ENCODE results near the gene HLF. TPM values are rescaled to one million over a fixed set of nuclear protein-coding genes. Genes with fewer than 3 reads are reported as not detected.

Gene HLF
- total and polyA plus RNA-seq, 2 donors (not counting 3 experiments of a cell fraction or from before 2014, with no cell fraction given) = not detected

DNA sequence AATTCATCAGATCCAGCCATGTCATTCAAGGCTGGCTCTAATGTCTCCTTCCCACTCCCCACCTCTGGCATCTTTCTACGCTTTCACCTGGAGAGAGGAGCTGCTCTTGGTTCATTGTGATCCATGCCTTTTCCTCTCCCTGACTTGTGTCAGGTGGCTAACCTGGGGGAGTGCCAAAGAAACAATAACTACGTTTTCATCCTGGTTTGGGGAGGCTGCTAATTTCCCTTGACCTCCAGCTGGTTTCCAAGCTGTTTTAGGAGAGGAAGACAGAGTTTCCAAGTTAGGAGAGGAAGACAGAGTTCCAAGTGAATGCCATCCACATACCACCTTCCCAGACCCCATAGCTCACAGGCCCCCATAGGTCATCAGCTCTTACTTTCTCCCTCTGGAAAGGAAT lies 40.0 kb upstream of the HLF start:
- Histone ChIP-seq H3K4me3 (replicated peaks in 1 of 3; ENCODE audit: insufficient read depth in 1 of 3, low read depth in 1 of 3, low read length in 3 of 3) (no peak overlapping the region), H3K9me3 (replicated peaks; ENCODE audit: control insufficient read depth, insufficient read depth, low read length) (no peaks in the 10 kb centered on the region), H3K9me1 (replicated peaks; ENCODE audit: control insufficient read depth, extremely low read depth, insufficient read depth, low read length) (no peaks in the 10 kb centered on the region), H3K79me2 (ENCODE audit: control insufficient read depth, insufficient read depth, low read length) (no peaks in the 10 kb centered on the region), H3K27me3 (ENCODE audit: control insufficient read depth in 2 of 2, insufficient read depth in 2 of 2, low read length in 2 of 2) (peaks cover 1 to 2% of the 10 kb centered on the region in 2 experiments), H3K4me2 (ENCODE audit: insufficient read depth, low read length) (no peak overlapping the region), H3K27ac (ENCODE audit: insufficient read depth, low read depth, low read length) (no peak overlapping the region), H2AFZ (ENCODE audit: low read depth, low read length) (no peak overlapping the region), H3K4me1 (ENCODE audit: control insufficient read depth, extremely low read depth, insufficient read depth, low read length) (no peaks in the 10 kb centered on the region), H3K36me3 (ENCODE audit: control insufficient read depth in 2 of 2, extremely low read depth in 1 of 2, insufficient read depth in 2 of 2, low read length in 2 of 2) (no peaks in the 10 kb centered on the region), H3K9ac (replicated peaks; ENCODE audit: extremely low read depth, insufficient read depth, low read length) (no peak overlapping the region), H4K20me1 (replicated peaks; ENCODE audit: control insufficient read depth, extremely low read depth, insufficient read depth, low read length) (no peaks in the 10 kb centered on the region)
- no TSS peak for BruUV-seq (replicated peaks)
- dilution Hi-C loops (cut with MboI; ENCODE audit: extremely low pct_ligation_motif_present, low sequenced_read_pairs) = no loop called here
- TF ChIP-seq POLR2A (IDR thresholded peaks at IDR 0.05; ENCODE audit: low read depth, low read length) (no peak), FOS (IDR thresholded peaks at IDR 0.05; ENCODE audit: borderline replicate concordance, insufficient read depth, low read length) (no peak), JUN (IDR thresholded peaks at IDR 0.05; ENCODE audit: borderline replicate concordance, insufficient read depth, insufficient read length, low read depth) (no peak), MYC (IDR thresholded peaks at IDR 0.05; ENCODE audit: low read depth, low read length) (no peak), EZH2 (IDR thresholded peaks at IDR 0.05; ENCODE audit: borderline replicate concordance, low read depth, low read length, severe bottlenecking) (no peak), GATA2 (IDR thresholded peaks at IDR 0.05; ENCODE audit: insufficient read depth, insufficient read length, low read depth, low read length) (no peak), POLR2AphosphoS5 (IDR thresholded peaks at IDR 0.05; ENCODE audit: insufficient read depth, low read depth, low read length) (no peak)
- TF ChIP-seq, protein P1, sequence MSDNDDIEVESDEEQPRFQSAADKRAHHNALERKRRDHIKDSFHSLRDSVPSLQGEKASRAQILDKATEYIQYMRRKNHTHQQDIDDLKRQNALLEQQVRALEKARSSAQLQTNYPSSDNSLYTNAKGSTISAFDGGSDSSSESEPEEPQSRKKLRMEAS (IDR thresholded peaks at IDR 0.05; ENCODE audit: insufficient read depth, insufficient read length) = no peak
- TF ChIP-seq, protein P2, sequence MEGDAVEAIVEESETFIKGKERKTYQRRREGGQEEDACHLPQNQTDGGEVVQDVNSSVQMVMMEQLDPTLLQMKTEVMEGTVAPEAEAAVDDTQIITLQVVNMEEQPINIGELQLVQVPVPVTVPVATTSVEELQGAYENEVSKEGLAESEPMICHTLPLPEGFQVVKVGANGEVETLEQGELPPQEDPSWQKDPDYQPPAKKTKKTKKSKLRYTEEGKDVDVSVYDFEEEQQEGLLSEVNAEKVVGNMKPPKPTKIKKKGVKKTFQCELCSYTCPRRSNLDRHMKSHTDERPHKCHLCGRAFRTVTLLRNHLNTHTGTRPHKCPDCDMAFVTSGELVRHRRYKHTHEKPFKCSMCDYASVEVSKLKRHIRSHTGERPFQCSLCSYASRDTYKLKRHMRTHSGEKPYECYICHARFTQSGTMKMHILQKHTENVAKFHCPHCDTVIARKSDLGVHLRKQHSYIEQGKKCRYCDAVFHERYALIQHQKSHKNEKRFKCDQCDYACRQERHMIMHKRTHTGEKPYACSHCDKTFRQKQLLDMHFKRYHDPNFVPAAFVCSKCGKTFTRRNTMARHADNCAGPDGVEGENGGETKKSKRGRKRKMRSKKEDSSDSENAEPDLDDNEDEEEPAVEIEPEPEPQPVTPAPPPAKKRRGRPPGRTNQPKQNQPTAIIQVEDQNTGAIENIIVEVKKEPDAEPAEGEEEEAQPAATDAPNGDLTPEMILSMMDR (IDR thresholded peaks at IDR 0.05; ENCODE audit: extremely low read depth in 1 of 2, insufficient read depth in 1 of 2, low read depth in 1 of 2, low read length in 2 of 2) = no peak
- POLR2A ChIA-PET = no interaction called here
- FAIRE-seq = no peak
- CTCF ChIA-PET = interaction anchor here (1.5 kb wide), 1 partner anchor 18 kb away, joined by 4 read pairs; no protein-coding TSS in a partner anchor
- intact Hi-C loops (cut with micrococcal nuclease) = no loop called here
- DNase-seq (ENCODE audit: low read depth, low spot score) = no peak

Data from endothelial cell of umbilical vein (primary cell).